Erythroblast (primary cell): ENCODE data around the gene PTPRD.

Experiments used
- GATA1 ChIP-seq: IDR thresholded peaks from 2 replicates; pipeline ENCODE4 v1.6.1; 2011; ENCODE audit warnings: low read depth, mild to moderate bottlenecking, control low read depth, low read length, moderate library complexity
- POLR2A ChIP-seq: IDR thresholded peaks from 2 replicates; pipeline ENCODE4 v1.6.1; 2011; ENCODE audit warnings: mild to moderate bottlenecking, low read length

DNA sequence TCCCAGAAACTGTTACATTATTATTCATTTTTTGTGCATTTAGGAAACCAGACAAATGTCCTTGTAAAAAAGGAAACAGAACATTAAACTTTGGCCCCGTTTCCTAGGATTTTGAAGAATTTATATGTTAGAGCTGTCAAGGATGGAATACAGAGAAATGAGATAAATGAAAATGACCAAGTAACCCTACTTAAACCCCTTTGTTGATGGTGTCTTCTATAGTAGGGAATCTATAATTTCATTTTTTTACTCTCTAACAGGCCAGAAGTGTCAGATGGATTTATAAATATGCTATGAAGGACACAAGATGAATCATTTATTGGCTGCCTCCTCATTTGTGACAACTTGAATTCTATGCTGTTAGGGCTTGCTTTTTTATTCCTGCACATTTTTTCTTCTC, 1047.1 kb downstream of the PTPRD start:
- TF ChIP-seq POLR2A (no peak), GATA1 (no peak)
